K562 (cell line): Measurements from ENCODE around the gene ALDOC. TPM values are rescaled to one million over a fixed set of nuclear protein-coding genes. Genes with fewer than 3 reads are reported as not detected.

Experiments used
- CSDE1 ChIP-seq, 2 experiments: fragments of 450-650 bp; IDR thresholded peaks; 2 replicates each; pipeline ENCODE4 v1.6.1; 2016; ENCODE audit warnings: mild to moderate bottlenecking in 1 of 2
- HDAC3 ChIP-seq: fragments of 450-650 bp; IDR thresholded peaks from 2 replicates; pipeline ENCODE4 v1.6.1; 2018; ENCODE audit warnings: borderline replicate concordance, mild to moderate bottlenecking, moderate library complexity; ENCODE audit not compliant: partially characterized antibody
- HOXB6 ChIP-seq: fragments of 250-450 bp; sonication (Bioruptor Pico); IDR thresholded peaks from 2 replicates; pipeline ENCODE4 v1.5.1; 2022; ENCODE audit warnings: mild to moderate bottlenecking, borderline replicate concordance
- JUND ChIP-seq, 2 experiments: IDR thresholded peaks; 2 replicates in 1 of 2; 3 replicates in 1 of 2; pipeline ENCODE4 v1.6.1; 2011; ENCODE audit warnings: borderline replicate concordance in 2 of 2, low read depth in 2 of 2, low read length in 2 of 2, improper control_type of control experiment in 1 of 2, missing biosample characterization in 1 of 2, missing genetic modification characterization in 1 of 2, missing genetic modification reagents in 1 of 2
- MEF2A ChIP-seq: IDR thresholded peaks from 2 replicates; pipeline ENCODE4 v1.6.1; 2011; ENCODE audit warnings: low read depth, mild to moderate bottlenecking, low read length, moderate library complexity; ENCODE audit not compliant: control insufficient read depth
- MITF ChIP-seq: IDR thresholded peaks from 2 replicates; pipeline ENCODE4 v1.6.1; 2014; ENCODE audit warnings: antibody characterized with exemption
- SIN3A ChIP-seq, 2 experiments: fragments of 150-350 bp in 1 of 2; IDR thresholded peaks; 2 replicates each; pipeline ENCODE4 v1.6.1; 2011 to 2016; ENCODE audit warnings: borderline replicate concordance in 2 of 2, low read depth in 2 of 2, low read length in 2 of 2, mild to moderate bottlenecking in 2 of 2, moderate library complexity in 2 of 2; ENCODE audit not compliant: control insufficient read depth in 1 of 2
- TARDBP ChIP-seq: fragments of 450-650 bp; IDR thresholded peaks from 2 replicates; pipeline ENCODE4 v1.6.1; 2016
- TBP ChIP-seq: optimal IDR thresholded peaks from 2 replicates; pipeline ENCODE3; 2011; ENCODE audit warnings: low read depth, low read length, improper control_type of control experiment
- TEAD2 ChIP-seq: fragments of 450-650 bp; IDR thresholded peaks from 2 replicates; pipeline ENCODE4 v1.6.1; 2016; ENCODE audit warnings: missing genetic modification characterization, control low read depth, missing compliant biosample characterization
- THRB ChIP-seq: fragments of 450-650 bp; formaldehyde crosslinking; conservative IDR thresholded peaks from 2 replicates; pipeline ENCODE4 v1.4.0; 2022; ENCODE audit warnings: mild to moderate bottlenecking, missing genetic modification characterization
- TOE1 ChIP-seq, 2 experiments: fragments of 450-650 bp in 1 of 2; sonication (generic) in 1 of 2; formaldehyde crosslinking in 1 of 2; IDR thresholded peaks; 2 replicates each; pipeline versions ENCODE4 v1.7.1 to v1.8.0; 2016 to 2022; ENCODE audit warnings: borderline replicate concordance in 2 of 2, mild to moderate bottlenecking in 2 of 2, antibody characterized with exemption in 1 of 2, inconsistent platforms in 1 of 2, low read depth in 1 of 2, missing genetic modification reagents in 1 of 2, moderate library complexity in 1 of 2
- ZFP91 ChIP-seq: sonication (generic); formaldehyde crosslinking; IDR thresholded peaks from 2 replicates; pipeline ENCODE4 v1.8.0; 2022; ENCODE audit warnings: mild to moderate bottlenecking, missing genetic modification reagents
- ZKSCAN8 ChIP-seq: fragments of 200-800 bp; sonication (Bioruptor generic); IDR thresholded peaks from 2 replicates; pipeline ENCODE4 v1.6.1; 2016; ENCODE audit warnings: missing genetic modification characterization, missing compliant biosample characterization
- ZNF253 ChIP-seq: fragments of 250-450 bp; sonication (Bioruptor Pico); conservative IDR thresholded peaks from 2 replicates; pipeline ENCODE4 v1.6.1; 2021; ENCODE audit warnings: mild to moderate bottlenecking
- ZNF449 ChIP-seq: fragments of 250-450 bp; sonication (Bioruptor Pico); IDR thresholded peaks from 2 replicates; pipeline ENCODE4 v1.8.0; 2022; ENCODE audit warnings: moderate library complexity, mild to moderate bottlenecking, inconsistent platforms
- ZNF717 ChIP-seq: fragments of 250-450 bp; sonication (Bioruptor Pico); IDR thresholded peaks from 2 replicates; pipeline ENCODE4 v1.5.0; 2021
- ZNF764 ChIP-seq: fragments of 250-450 bp; sonication (Bioruptor Pico); IDR thresholded peaks from 2 replicates; pipeline ENCODE4 v1.4.0; 2020; ENCODE audit warnings: low read depth, mild to moderate bottlenecking, moderate library complexity
- polyA plus RNA-seq, 8 experiments: library from polyadenylated mRNA; depleted of rRNA in 4 of 8; stranded (reverse) in 5 of 8; unstranded in 3 of 8; fragments of >200 nt; fragmentation: Nextera tagmentation in 2 of 8; fragmentation: Illumina TruSeq in 1 of 8; extraction: Ambion mirVana in 2 of 8; extraction: Trizol in 1 of 8; gene quantifications; 2 replicates each; pipeline versions ENCODE4 v1.2.1 to v1.2.3, GENCODE V29; 2011 to 2014; ENCODE audit warnings: inconsistent platforms in 1 of 8, missing spikeins in 1 of 8
- total RNA-seq, 7 experiments: library from RNA; depleted of rRNA in 6 of 7; stranded (reverse); fragments of >200 nt in 6 of 7; fragmentation: Illumina TruSeq in 2 of 7; extraction: Trizol in 2 of 7; gene quantifications; 2 replicates each; pipeline versions ENCODE4 v1.2.1 to v1.2.3, GENCODE V29; 2011 to 2021; ENCODE audit warnings: low replicate concordance in 1 of 7

ALDOC gene
- total and polyA plus RNA-seq, 9 of the 15 experiments (the other 6 are each of a cell fraction or from before 2014, with no cell fraction given), result 43.2 to 263 (median 99.2) TPM

- TF ChIP-seq SIN3A (IDR thresholded peaks at IDR 0.05; ENCODE audit: borderline replicate concordance in 2 of 2, control insufficient read depth in 1 of 2, low read depth in 2 of 2, low read length in 2 of 2), result peak; percentile 53 to 94; a peak in 2 of 4 replicates
- 0 out of 2 replicates have a peak, but pooled peaks have one; percentile 46 for TF ChIP-seq TOE1 (IDR thresholded peaks at IDR 0.05; ENCODE audit: borderline replicate concordance)
- peak; percentile 3; the same call in 1 of the 2 replicates for TF ChIP-seq TOE1 (CRISPR knock-in tag; IDR thresholded peaks at IDR 0.05; ENCODE audit: borderline replicate concordance, low read depth)
- peak; percentile 62 for TF ChIP-seq JUND (IDR thresholded peaks at IDR 0.05; ENCODE audit: borderline replicate concordance, low read depth, low read length)
- no peak; the same call in 2 of the 3 replicates for TF ChIP-seq JUND (tag; IDR thresholded peaks at IDR 0.05; ENCODE audit: borderline replicate concordance, low read depth, low read length)
- TF ChIP-seq TARDBP, result peak; percentile 85
- 0 out of 2 replicates have a peak, but pooled peaks have one; percentile 24 for TF ChIP-seq MITF
- no peak for TF ChIP-seq ZKSCAN8 (CRISPR knock-in tag)
- TF ChIP-seq ZNF253 (CRISPR knock-in tag), result no peak
- TF ChIP-seq ZFP91 (CRISPR knock-in tag), result no peak
- no peak for TF ChIP-seq THRB (CRISPR knock-in tag)
- TF ChIP-seq ZNF764 (CRISPR knock-in tag), result no peak
- TF ChIP-seq MEF2A, result no peak
- no peak for TF ChIP-seq HOXB6 (CRISPR knock-in tag)
- no peak for TF ChIP-seq HDAC3
- peak; percentile 89 for TF ChIP-seq TBP
- peak; percentile 98; the same call in 1 of the 2 replicates for TF ChIP-seq ZNF449 (CRISPR knock-in tag)
- no peak for TF ChIP-seq ZNF717 (CRISPR knock-in tag)
- no peak; a peak in 1 of 4 replicates for TF ChIP-seq CSDE1 (IDR thresholded peaks at IDR 0.05)
- TF ChIP-seq TEAD2 (tag), result no peak
Measured at GRCh38 chr17:28598799-28599310, 22.2 kb upstream of the ALDOC start, which contains the start of gene SPAG5 (continued).
